Bronchial epithelial cell (primary cell): ENCODE data around the gene IL1R1. TPM values are rescaled to one million over a fixed set of nuclear protein-coding genes. Genes with fewer than 3 reads are reported as not detected.

Experiments used
- DNase-seq: peaks from one replicate; pipeline ENCODE4 v3.0.0-alpha.2; 2010; ENCODE audit warnings: low read depth
- FAIRE-seq: peaks from 2 replicates; lab custom pipeline; 2011; peaks lifted over from hg19 to GRCh38; lab: Jason Lieb, UNC
- H3K27me3 ChIP-seq: 2 replicates; pipeline ENCODE4 v1.5.1; 2011; ENCODE audit warnings: low read length; ENCODE audit not compliant: control insufficient read depth, insufficient read depth
- H3K36me3 ChIP-seq: 2 replicates; pipeline ENCODE4 v1.5.1; 2011; ENCODE audit warnings: low read length; ENCODE audit not compliant: control insufficient read depth, insufficient read depth
- H3K4me3 ChIP-seq: 2 replicates; pipeline ENCODE4 v1.5.1; 2011; ENCODE audit warnings: mild to moderate bottlenecking, low read depth, low read length, control low read depth
- CTCF ChIP-seq: IDR thresholded peaks from 2 replicates; pipeline ENCODE4 v1.5.1; 2011; ENCODE audit warnings: mild to moderate bottlenecking, moderate library complexity, low read length, control low read depth, inconsistent platforms; ENCODE audit not compliant: insufficient read depth, severe bottlenecking
- total RNA-seq: library from RNA; depleted of rRNA; stranded (reverse); fragments of >200 nt; gene quantifications from 2 replicates; pipeline ENCODE4 v1.2.1, GENCODE V29; 2014

The IL1R1 gene
- total RNA-seq, 1 donor from 2014 or later, result 1.6 TPM

GRCh38 chr2:102208774-102209173, 66.2 kb downstream of the IL1R1 start:
- Histone ChIP-seq H3K4me3 (no peak overlapping the region), H3K27me3 (no peaks in the 10 kb centered on the region), H3K36me3 (no peaks in the 10 kb centered on the region)
- DNase-seq (no peak), FAIRE-seq (no peak)
- TF ChIP-seq CTCF, result no peak

GRCh38 chr2:102209474-102209873, 66.9 kb downstream of the IL1R1 start:
- Histone ChIP-seq H3K4me3 (no peak overlapping the region), H3K36me3 (no peaks in the 10 kb centered on the region), H3K27me3 (no peaks in the 10 kb centered on the region)
- DNase-seq (no peak), FAIRE-seq (no peak)
- TF ChIP-seq CTCF, result no peak

DNA sequence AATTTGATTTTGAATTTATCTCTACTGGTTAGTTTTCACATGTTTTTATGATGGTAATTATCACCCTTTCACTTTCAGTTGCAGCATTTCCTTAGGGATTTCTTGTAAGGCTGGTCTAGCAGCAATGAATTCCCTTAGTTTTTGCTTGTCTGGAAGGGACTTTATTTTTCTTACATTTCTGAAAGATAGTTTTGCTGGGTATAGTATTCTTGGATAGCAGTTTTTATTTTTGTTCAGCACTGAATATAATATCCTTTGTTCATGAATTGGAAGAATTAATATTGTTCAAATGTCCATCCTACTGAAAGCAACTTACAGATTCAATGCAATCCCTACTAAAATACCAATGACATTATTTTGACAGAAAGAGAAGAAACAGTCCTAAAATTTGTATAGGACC, 74.5 kb downstream of the IL1R1 start:
- Histone ChIP-seq H3K36me3 (peaks cover 3% of the 10 kb centered on the region), H3K4me3 (no peak overlapping the region), H3K27me3 (no peaks in the 10 kb centered on the region)
- DNase-seq (no peak), FAIRE-seq (no peak)
- no peak for TF ChIP-seq CTCF

GRCh38 chr2:102224824-102225739, 82.5 kb downstream of the IL1R1 start:
- H3K27me3 ChIP-seq, result no peaks in the 10 kb centered on the region
- FAIRE-seq (no peak), DNase-seq (peak; percentile 65)
- peak; percentile 6 for TF ChIP-seq CTCF
- H3K36me3 ChIP-seq, result peaks cover 1% of the 10 kb centered on the region
- H3K4me3 ChIP-seq, result no peak overlapping the region

DNA sequence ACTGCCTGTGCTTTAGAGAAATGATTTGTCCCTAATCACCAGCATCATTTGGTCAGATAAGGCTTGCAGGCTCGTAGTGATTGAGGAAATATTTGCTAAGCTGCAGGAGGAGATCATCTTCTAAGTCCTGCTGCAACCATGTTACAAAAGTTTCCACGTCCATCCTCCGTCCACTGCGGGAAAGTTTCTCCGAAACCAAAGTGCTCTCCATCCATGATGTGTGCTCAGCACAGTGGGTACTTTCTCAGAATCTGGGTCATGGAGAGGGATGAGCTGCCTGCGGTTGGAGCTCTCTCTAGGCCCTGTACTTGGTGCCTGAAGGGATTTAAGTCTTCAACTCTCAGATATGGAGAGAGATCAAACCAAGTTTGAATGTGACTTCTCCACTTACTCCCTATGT, 83.6 kb downstream of the IL1R1 start:
- no peak overlapping the region for H3K4me3 ChIP-seq
- DNase-seq, result no peak
- TF ChIP-seq CTCF, result no peak
- FAIRE-seq, result no peak
- no peaks in the 10 kb centered on the region for H3K36me3 ChIP-seq
- no peaks in the 10 kb centered on the region for H3K27me3 ChIP-seq
